IPS DF 4.7 (cell line): ENCODE measurements around the gene IL21R.
"Not testable (repeated sequence)": the region's sequence is repeated elsewhere in the genome, so short reads cannot be mapped to it uniquely, and the experiment has no call there.

Experiments used
- DNase-seq: peaks from one replicate; pipeline ENCODE4 v3.0.0-alpha.2; 2013; ENCODE audit warnings: low spot score; ENCODE audit errors: extremely low read depth

IL21R gene

DNA sequence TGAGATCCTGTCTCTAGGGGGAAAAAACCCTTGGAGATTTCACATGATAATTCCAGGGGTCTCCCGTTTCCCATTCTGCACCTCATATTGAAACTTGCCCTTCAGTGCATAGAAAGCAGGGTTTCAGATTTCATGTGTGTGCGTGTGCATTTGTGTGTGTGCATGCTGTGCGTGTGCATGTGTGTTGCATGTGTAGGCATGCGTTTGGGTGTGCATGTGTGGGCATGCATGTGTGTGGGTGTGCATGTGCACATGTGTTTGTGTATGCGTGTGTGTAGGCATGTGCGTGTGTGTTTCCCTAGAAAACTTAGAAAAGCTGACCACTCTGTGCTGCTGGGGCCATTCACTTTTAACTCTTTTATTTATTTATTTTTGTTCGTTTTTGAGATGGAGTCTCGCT lies 40.0 kb downstream of the IL21R start:
- DNase-seq = no peak

DNA sequence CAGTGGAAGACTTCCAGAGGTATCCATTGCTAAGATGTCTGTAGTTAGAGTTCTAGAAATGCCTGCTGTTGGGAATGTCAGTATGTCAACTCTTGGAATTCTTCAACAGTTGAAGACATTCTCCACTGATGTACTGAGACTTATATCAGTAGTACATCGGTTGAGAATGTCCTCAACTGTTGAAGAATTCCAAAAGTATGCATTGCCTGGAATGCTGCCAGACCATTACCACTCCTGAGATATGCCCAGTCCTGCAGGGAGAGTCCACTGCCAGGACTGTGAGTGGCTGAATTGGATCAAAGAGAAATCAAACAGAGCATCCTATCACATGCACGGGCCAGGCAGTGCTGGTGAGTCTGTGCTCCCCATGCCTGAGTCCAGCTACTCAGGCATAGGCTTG lies 42.0 kb downstream of the IL21R start:
- no peak for DNase-seq

DNA sequence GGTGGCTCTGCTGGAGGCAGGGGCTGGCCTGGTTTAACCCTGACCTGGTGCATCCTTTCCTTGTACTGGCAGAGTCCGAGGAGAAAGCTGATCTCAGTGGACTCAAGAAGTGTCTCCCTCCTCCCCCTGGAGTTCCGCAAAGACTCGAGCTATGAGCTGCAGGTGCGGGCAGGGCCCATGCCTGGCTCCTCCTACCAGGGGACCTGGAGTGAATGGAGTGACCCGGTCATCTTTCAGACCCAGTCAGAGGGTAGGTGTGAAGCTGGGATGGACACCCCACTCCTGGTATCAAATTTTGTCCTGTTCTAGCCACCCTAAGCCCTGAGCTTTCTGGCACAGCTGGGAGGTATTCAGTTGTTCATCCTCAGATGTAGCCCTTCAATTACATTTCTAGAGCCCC lies 42.5 kb downstream of the IL21R start:
- no peak for DNase-seq

DNA sequence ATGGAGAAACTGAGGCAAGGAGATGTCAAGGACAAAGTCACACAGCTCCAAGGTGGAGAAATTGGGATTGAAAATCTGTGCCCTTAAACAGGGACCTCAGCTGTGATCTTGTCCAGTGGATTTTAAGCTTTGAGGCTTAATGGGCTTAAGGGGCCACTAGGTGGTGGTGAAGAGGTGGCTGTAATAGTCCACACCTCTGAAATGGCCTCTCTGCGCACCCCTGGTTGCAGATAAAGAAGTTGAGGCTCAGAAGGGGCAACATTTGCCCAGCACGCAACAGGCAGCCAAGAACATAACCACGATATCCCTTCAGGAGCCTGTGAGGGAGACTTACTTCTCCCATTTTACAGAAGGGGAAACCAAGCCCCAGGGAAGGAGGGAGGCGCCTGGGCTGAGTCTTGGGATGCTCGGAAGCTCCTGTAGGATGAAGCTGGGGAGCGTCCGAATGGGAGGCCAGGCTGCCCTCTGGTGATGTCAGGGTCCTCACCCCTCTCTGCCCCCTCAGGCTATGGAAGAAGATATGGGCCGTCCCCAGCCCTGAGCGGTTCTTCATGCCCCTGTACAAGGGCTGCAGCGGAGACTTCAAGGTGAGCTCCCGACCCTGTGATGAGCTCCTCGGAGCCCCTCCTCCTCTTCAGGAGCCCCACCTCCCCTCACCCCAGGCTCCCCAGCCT lies 43.7 kb downstream of the IL21R start:
- no peak for DNase-seq

DNA sequence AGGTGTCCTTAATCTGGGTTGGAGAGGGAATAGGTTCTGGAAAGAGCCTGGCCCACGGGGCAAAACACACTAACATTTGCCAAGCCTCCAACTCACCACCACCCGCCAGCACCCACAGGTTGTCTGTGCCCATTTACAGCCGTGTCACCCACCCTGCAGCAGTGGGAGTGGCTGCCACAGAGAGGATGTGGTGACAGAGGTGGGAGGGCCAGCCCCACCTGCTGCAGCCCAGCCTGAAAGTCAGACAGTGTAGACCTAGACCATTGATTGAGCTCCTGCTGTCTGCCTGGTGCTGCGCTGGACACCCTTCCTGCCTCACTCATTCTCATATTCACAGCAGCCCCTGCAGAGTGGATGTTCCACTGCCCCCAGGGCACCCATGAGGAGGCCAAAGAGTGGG lies 44.7 kb downstream of the IL21R start:
- no peak for DNase-seq

DNA sequence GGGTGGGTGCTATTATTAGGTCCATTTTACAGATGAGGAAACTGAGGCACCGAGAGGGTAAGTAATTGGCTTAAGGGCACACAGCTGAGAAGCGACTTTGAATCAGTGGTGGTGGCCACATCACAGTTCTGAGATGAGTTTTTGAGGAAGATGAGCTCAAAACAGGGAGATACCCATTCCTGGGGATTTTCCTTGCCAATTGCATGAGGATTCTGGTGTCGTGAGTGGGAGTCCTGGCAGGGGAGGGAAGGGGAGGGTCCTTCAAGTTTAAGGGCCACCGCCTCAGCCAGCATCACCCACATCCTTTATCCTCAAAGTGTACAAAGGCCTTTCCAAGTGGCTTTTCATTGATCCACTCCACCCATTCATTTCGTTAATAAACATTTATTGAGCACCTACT lies 45.3 kb downstream of the IL21R start:
- no peak for DNase-seq

DNA sequence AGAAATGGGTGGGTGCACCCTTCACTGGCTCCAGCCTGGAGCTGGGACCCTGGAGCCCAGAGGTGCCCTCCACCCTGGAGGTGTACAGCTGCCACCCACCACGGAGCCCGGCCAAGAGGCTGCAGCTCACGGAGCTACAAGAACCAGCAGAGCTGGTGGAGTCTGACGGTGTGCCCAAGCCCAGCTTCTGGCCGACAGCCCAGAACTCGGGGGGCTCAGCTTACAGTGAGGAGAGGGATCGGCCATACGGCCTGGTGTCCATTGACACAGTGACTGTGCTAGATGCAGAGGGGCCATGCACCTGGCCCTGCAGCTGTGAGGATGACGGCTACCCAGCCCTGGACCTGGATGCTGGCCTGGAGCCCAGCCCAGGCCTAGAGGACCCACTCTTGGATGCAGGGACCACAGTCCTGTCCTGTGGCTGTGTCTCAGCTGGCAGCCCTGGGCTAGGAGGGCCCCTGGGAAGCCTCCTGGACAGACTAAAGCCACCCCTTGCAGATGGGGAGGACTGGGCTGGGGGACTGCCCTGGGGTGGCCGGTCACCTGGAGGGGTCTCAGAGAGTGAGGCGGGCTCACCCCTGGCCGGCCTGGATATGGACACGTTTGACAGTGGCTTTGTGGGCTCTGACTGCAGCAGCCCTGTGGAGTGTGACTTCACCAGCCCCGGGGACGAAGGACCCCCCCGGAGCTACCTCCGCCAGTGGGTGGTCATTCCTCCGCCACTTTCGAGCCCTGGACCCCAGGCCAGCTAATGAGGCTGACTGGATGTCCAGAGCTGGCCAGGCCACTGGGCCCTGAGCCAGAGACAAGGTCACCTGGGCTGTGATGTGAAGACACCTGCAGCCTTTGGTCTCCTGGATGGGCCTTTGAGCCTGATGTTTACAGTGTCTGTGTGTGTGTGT lies 46.8 kb downstream of the IL21R start:
- DNase-seq = no peak

DNA sequence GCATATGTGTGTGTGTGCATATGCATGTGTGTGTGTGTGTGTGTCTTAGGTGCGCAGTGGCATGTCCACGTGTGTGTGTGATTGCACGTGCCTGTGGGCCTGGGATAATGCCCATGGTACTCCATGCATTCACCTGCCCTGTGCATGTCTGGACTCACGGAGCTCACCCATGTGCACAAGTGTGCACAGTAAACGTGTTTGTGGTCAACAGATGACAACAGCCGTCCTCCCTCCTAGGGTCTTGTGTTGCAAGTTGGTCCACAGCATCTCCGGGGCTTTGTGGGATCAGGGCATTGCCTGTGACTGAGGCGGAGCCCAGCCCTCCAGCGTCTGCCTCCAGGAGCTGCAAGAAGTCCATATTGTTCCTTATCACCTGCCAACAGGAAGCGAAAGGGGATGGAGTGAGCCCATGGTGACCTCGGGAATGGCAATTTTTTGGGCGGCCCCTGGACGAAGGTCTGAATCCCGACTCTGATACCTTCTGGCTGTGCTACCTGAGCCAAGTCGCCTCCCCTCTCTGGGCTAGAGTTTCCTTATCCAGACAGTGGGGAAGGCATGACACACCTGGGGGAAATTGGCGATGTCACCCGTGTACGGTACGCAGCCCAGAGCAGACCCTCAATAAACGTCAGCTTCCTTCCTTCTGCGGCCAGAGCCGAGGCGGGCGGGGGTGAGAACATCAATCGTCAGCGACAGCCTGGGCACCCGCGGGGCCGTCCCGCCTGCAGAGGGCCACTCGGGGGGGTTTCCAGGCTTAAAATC lies 47.6 kb downstream of the IL21R start:
- DNase-seq = no peak

DNA sequence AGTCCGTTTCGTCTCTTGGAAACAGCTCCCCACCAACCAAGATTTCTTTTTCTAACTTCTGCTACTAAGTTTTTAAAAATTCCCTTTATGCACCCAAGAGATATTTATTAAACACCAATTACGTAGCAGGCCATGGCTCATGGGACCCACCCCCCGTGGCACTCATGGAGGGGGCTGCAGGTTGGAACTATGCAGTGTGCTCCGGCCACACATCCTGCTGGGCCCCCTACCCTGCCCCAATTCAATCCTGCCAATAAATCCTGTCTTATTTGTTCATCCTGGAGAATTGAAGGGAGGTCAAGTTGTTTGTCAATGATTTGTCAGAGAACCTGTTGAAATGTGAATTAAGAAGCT lies 48.2 kb downstream of the IL21R start:
- no peak for DNase-seq

DNA sequence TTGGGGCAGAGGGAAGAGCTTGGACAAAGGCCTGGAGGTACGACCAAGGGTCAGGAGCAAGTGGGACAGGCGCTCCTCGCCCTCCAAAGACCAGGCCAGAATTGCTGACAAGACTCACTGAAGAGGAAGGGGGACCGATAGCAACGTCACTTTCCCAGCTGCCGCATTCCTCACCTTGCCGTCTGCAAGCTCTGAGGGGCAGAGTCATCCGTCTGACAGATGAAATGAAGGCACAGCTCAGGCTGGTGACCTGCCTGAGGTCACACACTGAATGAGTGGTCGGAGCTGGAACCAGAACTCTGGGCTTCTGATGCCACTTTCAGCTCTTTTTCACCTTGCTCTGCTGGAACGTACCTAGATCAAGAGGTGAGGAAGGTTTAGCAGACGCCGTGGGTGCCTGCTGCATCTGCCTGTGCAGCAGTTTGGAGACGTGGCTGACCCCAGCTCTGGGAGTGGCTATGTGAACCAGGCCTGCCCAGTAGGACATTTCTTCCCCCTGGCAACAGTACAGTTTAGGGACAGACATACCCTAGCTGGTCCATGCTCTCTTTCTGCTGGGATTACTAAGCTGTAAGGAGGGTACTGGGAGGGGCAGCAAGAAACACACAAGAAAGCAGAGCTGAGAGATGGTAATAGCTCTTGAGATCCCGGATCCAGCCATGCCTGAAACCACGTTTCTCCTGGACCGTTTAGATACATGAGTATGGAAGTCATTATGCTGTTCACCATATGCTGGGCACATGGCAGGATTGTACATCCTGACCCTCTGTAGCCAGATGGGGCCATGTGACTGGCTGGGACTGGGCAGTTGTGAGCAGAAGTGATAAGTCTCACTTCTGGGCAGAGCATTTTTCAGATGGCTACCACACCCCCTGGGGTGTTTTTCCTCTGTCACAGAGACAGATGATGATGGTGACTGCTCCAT lies 50.9 kb downstream of the IL21R start:
- no peak for DNase-seq

DNA sequence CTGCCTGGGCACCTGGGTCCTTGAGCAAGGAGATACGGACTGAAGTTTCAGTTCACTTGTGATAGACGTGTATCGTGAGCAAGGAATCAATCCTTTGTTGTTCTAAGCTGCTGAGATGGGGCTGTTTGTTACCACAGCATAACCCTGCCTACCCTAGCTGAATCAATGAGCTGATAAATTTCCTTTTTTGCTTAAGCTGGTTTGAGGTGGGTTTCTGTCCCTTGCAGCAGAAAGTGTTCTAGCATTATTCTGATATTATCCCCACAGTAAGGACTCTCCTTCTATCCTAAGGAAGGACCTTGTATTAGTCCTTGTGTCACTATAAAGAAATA lies 51.5 kb downstream of the IL21R start:
- DNase-seq = no peak

DNA sequence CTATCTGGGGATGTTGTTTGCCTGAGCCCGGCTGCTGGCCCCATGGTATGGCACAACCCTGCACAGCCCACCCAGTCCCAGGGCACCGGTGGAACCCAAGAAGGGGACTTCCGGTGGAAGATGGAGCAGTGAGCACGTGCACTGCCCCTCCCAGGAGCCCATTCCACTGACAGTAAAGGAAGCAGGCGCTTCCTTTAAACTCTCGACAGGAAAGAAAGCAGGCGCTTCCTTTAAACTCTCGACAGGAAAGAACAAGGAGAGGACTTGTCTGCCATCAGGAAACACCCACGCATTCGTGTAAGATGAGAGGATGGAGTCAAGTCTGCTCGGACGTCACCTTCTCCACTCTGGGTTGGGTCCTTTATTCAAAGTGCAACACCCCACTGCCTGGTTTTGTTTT lies 53.7 kb downstream of the IL21R start:
- DNase-seq = no peak

DNA sequence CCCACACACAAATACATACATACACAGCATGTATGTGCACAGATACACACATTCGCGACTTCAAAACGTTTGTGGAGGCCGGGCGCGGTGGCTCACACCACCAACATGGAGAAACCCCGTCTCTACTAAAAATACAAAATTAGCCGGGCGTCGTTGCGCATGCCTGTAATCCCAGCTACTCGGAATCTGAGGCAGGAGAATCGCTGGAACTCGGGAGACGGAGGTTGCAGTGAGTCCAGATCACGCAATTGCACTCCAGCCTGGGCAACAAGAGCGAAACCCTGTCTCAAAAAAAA lies 55.6 kb downstream of the IL21R start:
- DNase-seq = not testable (repeated sequence)

DNA sequence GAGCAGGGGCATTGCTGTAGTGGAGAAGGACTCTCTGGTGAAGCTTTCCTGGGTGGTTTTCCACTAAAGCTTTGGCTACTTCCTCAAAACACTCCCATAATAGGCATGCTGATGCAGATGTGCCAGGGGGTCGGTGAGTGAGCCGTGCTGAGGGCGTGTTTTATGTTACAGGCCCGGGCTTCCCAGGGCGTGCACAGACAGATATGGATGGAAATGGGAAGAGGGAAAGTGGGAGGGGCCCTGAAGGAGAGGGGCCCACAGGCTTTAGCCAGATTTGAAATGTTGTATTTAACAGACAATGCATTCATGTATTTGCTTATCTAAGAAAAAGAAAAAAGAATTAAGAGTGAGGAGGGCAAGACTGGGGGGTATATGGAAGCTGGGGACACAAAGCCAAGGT lies 56.3 kb downstream of the IL21R start:
- no peak for DNase-seq

DNA sequence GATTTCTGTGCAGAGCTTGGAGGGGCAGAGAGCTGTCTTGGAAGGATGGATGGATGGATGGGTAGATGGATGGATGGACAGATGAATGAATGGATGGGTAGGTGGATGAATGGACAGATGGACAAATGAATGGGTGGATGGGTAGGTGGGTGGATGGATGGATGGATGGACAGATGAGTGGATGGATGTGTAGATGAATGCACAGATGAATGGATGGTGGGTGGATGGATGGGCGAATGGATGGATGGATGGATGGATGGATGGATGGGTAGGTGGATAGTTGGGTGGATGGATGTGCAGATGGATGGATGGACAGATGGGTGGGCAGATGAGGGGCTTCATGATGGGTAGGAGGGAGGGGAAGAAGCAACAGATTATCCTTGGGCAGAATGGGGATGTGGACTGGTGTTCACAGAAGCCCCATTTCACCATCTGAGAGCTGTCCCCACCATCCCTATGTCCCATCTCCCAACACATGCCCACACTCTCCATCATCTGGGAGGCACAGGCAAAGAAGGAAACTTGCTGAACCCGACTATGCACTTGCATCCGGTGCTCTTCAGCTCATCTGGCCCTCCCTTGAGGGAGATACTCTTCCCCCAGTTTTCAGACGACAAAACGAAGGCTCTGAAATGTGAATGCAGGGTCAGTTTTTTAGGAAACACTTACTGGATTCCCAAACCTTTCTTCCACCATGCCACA lies 57.2 kb downstream of the IL21R start:
- no peak for DNase-seq

DNA sequence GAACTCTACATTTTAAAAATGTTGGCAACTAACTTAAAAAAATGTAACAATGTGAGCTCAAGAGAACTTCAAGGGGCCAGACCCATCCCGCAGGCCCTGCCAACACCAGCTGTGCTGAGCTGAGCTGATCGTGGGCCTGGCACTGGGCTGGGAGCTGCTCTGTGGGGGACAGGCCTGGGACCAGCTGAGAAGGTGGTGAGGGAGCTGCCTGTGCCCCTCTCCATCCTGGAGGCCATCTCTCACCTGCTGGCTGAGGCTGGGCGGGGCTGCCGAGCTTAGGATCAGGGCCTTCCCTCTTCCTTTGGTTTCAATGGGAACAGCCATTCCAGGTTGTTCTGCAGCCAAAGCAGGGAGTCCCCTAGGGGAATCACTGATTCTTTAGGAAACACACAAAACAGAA lies 58.2 kb downstream of the IL21R start:
- DNase-seq = no peak

DNA sequence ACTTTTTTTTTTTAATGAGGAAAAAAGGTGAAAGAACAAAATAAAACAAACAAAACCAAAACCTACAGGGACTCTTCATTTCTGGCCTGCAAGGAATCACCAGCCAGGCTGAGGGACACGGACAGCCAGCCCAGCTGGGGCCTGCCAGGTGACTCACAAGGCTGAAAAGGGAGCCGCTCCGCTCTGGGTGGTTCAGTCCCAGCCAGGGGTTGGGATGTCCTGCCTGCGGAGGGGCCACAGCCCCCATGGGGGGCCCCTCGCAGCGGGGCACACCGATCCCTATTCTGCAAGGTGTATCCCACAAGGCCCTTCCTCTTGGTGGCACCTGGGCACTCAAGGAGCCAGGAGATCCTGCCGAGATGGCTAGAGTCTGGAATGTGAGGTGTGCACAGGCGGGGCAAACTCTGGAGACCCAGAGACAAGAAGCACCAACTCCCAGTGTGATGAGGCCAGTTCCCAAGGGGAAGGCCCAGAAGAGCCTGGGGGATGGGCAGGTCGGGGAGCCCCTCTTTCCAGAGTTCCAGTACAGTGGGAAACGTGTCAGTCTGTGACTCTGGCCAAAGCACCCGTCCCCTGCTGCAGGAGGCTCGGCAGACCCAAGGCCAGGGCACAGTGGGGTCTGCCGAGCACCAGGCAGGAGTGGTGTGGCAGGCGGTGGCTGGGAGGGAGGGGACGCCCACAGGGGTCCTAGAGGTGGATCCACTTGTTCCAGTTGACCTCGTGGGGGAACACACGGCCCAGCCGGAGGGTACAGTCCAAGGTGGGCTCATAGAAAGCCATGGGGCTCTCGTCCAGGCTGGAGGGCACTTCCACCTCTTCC lies 58.9 kb downstream of the IL21R start:
- DNase-seq = no peak

DNA sequence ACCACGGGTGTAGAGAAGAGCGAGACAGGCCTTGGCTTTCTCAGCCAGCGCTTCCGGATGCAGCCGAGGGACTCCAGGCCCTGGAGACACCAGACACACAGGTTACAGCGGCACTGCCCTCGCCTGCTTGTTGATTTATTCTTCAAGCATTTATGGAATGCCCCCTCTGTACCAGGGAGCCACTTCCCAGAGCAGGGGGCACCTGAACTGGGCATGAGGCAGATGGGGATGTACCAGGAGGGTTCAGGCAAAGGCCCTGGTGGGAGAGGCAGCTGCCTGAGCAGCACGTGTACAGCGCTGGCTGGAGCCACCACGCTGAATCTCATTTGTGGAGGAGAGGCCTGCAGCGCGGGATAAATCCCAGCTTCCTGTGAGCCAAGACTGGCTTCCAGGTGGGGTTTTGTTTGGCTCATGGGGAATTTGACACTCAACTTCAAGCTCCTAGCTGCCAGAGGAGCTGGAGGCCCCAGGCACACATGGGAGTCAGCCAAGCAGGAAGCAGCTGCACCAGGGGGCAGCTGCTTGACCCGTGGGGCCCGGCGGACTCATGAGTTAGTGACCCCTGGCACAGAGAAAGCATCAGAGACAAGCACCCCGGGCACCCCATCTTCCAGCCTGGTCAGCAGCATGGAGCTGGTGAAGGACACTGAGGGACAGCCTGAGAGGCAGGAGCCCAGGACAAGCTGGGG lies 59.7 kb downstream of the IL21R start:
- no peak for DNase-seq

DNA sequence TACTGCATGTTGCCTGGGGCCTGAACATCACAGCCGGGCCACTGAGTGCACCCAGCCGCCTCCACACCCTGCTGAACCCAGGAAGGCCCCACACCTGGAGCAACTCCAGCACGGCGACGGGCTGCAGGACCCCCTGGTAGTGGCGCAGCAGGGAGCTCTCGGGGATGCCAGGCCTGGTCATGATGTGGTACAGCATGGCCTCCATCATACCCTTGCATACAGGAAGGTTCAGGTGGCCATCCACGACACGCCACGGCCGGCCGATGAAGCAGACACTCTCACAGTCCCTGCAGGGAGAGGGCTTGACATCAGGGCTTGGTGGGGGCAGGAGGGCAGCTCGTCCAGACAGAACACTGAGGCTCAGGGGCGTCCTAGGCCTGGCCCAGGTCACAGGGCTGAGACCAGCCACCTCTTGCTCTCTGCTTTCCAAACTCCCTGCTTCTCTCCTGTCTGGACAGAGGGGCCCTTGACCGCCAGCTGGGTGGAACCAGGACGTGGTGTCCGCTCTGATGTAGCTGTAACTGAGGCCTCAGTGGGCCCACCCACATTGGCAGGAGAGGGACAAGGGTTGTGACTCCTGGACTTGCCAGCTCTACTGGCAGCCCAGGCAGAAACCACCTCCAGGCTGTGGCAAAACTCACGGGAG lies 60.3 kb downstream of the IL21R start:
- no peak for DNase-seq
